H9 (cell line): ENCODE results near the gene TRPM2. TPM values are rescaled to one million over a fixed set of nuclear protein-coding genes. Genes with fewer than 3 reads are reported as not detected.
A peak's percentile ranks its signal among the peaks of the same experiment; 100 is the strongest.

Experiments
- DNase-seq: peaks from one replicate; pipeline ENCODE4 v3.0.0-alpha.2; 2017
- H2AFZ ChIP-seq: one replicate; pipeline ENCODE4 v1.6.1; 2013; ENCODE audit warnings: mild to moderate bottlenecking, low read length, control low read depth, moderate library complexity
- H2AK5ac ChIP-seq: 2 replicates; pipeline ENCODE4 v1.6.1; 2013; ENCODE audit warnings: low read length, control low read depth, mixed read lengths; ENCODE audit not compliant: insufficient read length
- H2BK120ac ChIP-seq: one replicate; pipeline ENCODE4 v1.6.1; 2013; ENCODE audit warnings: low read depth, mild to moderate bottlenecking, low read length, control low read depth, inconsistent platforms; ENCODE audit not compliant: poor library complexity, severe bottlenecking
- H2BK12ac ChIP-seq: 2 replicates; pipeline ENCODE4 v1.6.1; 2013; ENCODE audit warnings: low read length, control low read depth, mixed read lengths, low read depth; ENCODE audit not compliant: insufficient read length
- H2BK15ac ChIP-seq: 2 replicates; pipeline ENCODE4 v1.6.1; 2013; ENCODE audit warnings: low read depth, low read length, control low read depth
- H2BK20ac ChIP-seq: one replicate; pipeline ENCODE4 v1.6.1; 2013; ENCODE audit warnings: low read depth, mild to moderate bottlenecking, low read length, control low read depth, inconsistent platforms; ENCODE audit not compliant: poor library complexity, severe bottlenecking
- H2BK5ac ChIP-seq: 2 replicates; pipeline ENCODE4 v1.6.1; 2013; ENCODE audit warnings: low read length, control low read depth, mixed read lengths; ENCODE audit not compliant: insufficient read length
- H3K14ac ChIP-seq: 2 replicates; pipeline ENCODE4 v1.6.1; 2013; ENCODE audit warnings: low read length, control low read depth; ENCODE audit not compliant: insufficient read depth
- H3K18ac ChIP-seq: 2 replicates; pipeline ENCODE4 v1.6.1; 2013; ENCODE audit warnings: low read depth, mild to moderate bottlenecking, mixed read lengths, low read length, control low read depth; ENCODE audit not compliant: insufficient read length
- H3K23ac ChIP-seq: 2 replicates; pipeline ENCODE4 v1.6.1; 2013; ENCODE audit warnings: low read length, control low read depth, mixed read lengths, low read depth; ENCODE audit not compliant: insufficient read length
- H3K23me2 ChIP-seq: 2 replicates; pipeline ENCODE4 v1.6.1; 2013; ENCODE audit warnings: low read depth, mild to moderate bottlenecking, mixed read lengths, low read length, control low read depth; ENCODE audit not compliant: insufficient read length, poor library complexity, severe bottlenecking
- H3K27ac ChIP-seq: 2 replicates; pipeline ENCODE4 v1.5.1; 2013; ENCODE audit warnings: low read length, control low read depth, mixed read lengths, low read depth; ENCODE audit not compliant: insufficient read length
- H3K27me3 ChIP-seq: 2 replicates; pipeline ENCODE4 v1.6.1; 2013; ENCODE audit warnings: low read length, control low read depth, inconsistent platforms; ENCODE audit not compliant: insufficient read depth
- H3K4ac ChIP-seq: 2 replicates; pipeline ENCODE4 v1.6.1; 2013; ENCODE audit warnings: low read depth, mild to moderate bottlenecking, control low read depth, inconsistent platforms, low read length, moderate library complexity
- H3K4me1 ChIP-seq: 2 replicates; pipeline ENCODE4 v1.6.1; 2013; ENCODE audit warnings: low read length, control low read depth, inconsistent platforms; ENCODE audit not compliant: insufficient read depth
- H3K4me2 ChIP-seq: 2 replicates; pipeline ENCODE4 v1.6.1; 2013; ENCODE audit warnings: low read length, control low read depth, mixed read lengths; ENCODE audit not compliant: insufficient read length, insufficient read depth
- H3K56ac ChIP-seq: 2 replicates; pipeline ENCODE4 v1.6.1; 2013; ENCODE audit warnings: low read depth, mild to moderate bottlenecking, mixed read lengths, low read length, control low read depth; ENCODE audit not compliant: insufficient read length
- H3K79me1 ChIP-seq: 2 replicates; pipeline ENCODE4 v1.6.1; 2013; ENCODE audit warnings: low read depth, mild to moderate bottlenecking, moderate library complexity, low read length, control low read depth, inconsistent platforms; ENCODE audit not compliant: insufficient read depth, poor library complexity, severe bottlenecking
- H3K79me2 ChIP-seq: 2 replicates; pipeline ENCODE4 v1.6.1; 2013; ENCODE audit warnings: low read length, control low read depth, inconsistent platforms; ENCODE audit not compliant: insufficient read depth
- H3K9ac ChIP-seq: 2 replicates; pipeline ENCODE4 v1.6.1; 2013; ENCODE audit warnings: low read length, control low read depth, mixed read lengths; ENCODE audit not compliant: insufficient read length; ENCODE audit errors: extremely low read depth
- H3K9me3 ChIP-seq: one replicate; pipeline ENCODE4 v1.6.1; 2013; ENCODE audit warnings: low read depth, low read length, inconsistent platforms; ENCODE audit not compliant: control insufficient read depth
- H3T11ph ChIP-seq: one replicate; pipeline ENCODE4 v1.6.1; 2013; ENCODE audit warnings: mild to moderate bottlenecking, low read length, control low read depth, inconsistent platforms
- H4K20me1 ChIP-seq: one replicate; pipeline ENCODE4 v1.6.1; 2013; ENCODE audit not compliant: control insufficient read depth, insufficient read length, insufficient read depth
- H4K5ac ChIP-seq: 2 replicates; pipeline ENCODE4 v1.6.1; 2013; ENCODE audit warnings: low read depth, mild to moderate bottlenecking, mixed read lengths, low read length, control low read depth; ENCODE audit not compliant: insufficient read length
- H4K8ac ChIP-seq: replicated peaks from 2 replicates; pipeline ENCODE4 v1.6.1; 2013; ENCODE audit warnings: low read length, control low read depth, mixed read lengths, low read depth; ENCODE audit not compliant: insufficient read length
- H4K91ac ChIP-seq: 2 replicates; pipeline ENCODE4 v1.6.1; 2013; ENCODE audit warnings: low read depth, mild to moderate bottlenecking, moderate library complexity, mixed read lengths, low read length, control low read depth; ENCODE audit not compliant: insufficient read length
- H3K27ac Mint-ChIP-seq, 3 experiments: 2 replicates in 2 of 3; 3 replicates in 1 of 3; pipeline ENCODE4 v1.8.0; 2020 to 2021; ENCODE audit warnings: mixed read lengths in 3 of 3, mild to moderate bottlenecking in 1 of 3, moderate library complexity in 1 of 3
- H3K27me3 Mint-ChIP-seq: 2 replicates; pipeline ENCODE4 v1.8.0; 2021; ENCODE audit warnings: low read depth, mild to moderate bottlenecking, moderate library complexity, mixed read lengths
- H3K36me3 Mint-ChIP-seq, 3 experiments: 2 replicates in 2 of 3; 3 replicates in 1 of 3; pipeline ENCODE4 v1.8.0; 2020 to 2021; ENCODE audit warnings: low read depth in 3 of 3, mixed read lengths in 3 of 3; ENCODE audit not compliant: insufficient read depth in 1 of 3
- H3K4me1 Mint-ChIP-seq, 2 experiments: 2 replicates each; pipeline ENCODE4 v1.8.0; 2020; ENCODE audit warnings: mixed read lengths in 2 of 2
- H3K4me3 Mint-ChIP-seq, 2 experiments: 2 replicates in 1 of 2; 3 replicates in 1 of 2; pipeline ENCODE4 v1.8.0; 2020 to 2021; ENCODE audit warnings: mild to moderate bottlenecking in 2 of 2, mixed read lengths in 2 of 2, moderate library complexity in 1 of 2
- H3K9me3 Mint-ChIP-seq, 2 experiments: 2 replicates in 1 of 2; 3 replicates in 1 of 2; pipeline ENCODE4 v1.8.0; 2020; ENCODE audit warnings: mild to moderate bottlenecking in 2 of 2, mixed read lengths in 2 of 2, moderate library complexity in 1 of 2
- CTCF ChIP-seq: fragments of 200-600 bp; sonication (generic); conservative IDR thresholded peaks from 3 replicates; pipeline ENCODE4 v1.8.0; 2021; ENCODE audit warnings: antibody characterized with exemption, mild to moderate bottlenecking
- WGBS: extraction: QIAGEN DNeasy Blood & Tissue Kit; methylation state at CpG from one replicate; pipeline ENCODE4 v1.1.7; 2013; ENCODE audit warnings: missing lambda C conversion rate, low lambda C conversion rate, mixed read lengths; ENCODE audit not compliant: insufficient read length; ENCODE audit errors: extremely low coverage; 5-methylcytosine and 5-hydroxymethylcytosine counted together
- total RNA-seq: library from RNA; stranded (reverse); gene quantifications from 2 replicates; pipeline ENCODE4 v1.2.1, GENCODE V29; 2021

TRPM2 gene
- total RNA-seq, 1 experiment from 2014 or later = 0.68 TPM

- WGBS = no CpG with 5 or more reads among the region's 27 CpGs
- H3K4me1 Mint-ChIP-seq = peaks cover 3 to 6% of the 10 kb centered on the region in 2 experiments; a peak in 1 of 4 replicates
- H3K9me3 Mint-ChIP-seq = peaks cover 11 to 37% of the 10 kb centered on the region in 2 experiments
- no peak overlapping the region for H2AK5ac ChIP-seq
- H3K14ac ChIP-seq = no peak overlapping the region; the same call in 1 of the 2 replicates
- no peaks in the 10 kb centered on the region for H4K20me1 ChIP-seq
- no peak overlapping the region for H3K4me3 Mint-ChIP-seq
- H2BK120ac ChIP-seq = no peak overlapping the region
- H3K4ac ChIP-seq = no peak overlapping the region
- peaks cover 3% of the 10 kb centered on the region for H3K9me3 ChIP-seq
- no peak overlapping the region for H3K4me2 ChIP-seq
- no peak overlapping the region for H2BK5ac ChIP-seq
- no peak overlapping the region for H4K8ac ChIP-seq
- no peak overlapping the region for H4K5ac ChIP-seq
- no peak overlapping the region for H2BK20ac ChIP-seq
- no peaks in the 10 kb centered on the region; a peak in 2 of 7 replicates for H3K36me3 Mint-ChIP-seq
- H3T11ph ChIP-seq = no peak overlapping the region
- no peak overlapping the region for H3K27ac Mint-ChIP-seq
- H3K27me3 Mint-ChIP-seq = no peaks in the 10 kb centered on the region; the same call in 1 of the 2 replicates
- no peak overlapping the region for H3K23ac ChIP-seq
- H2BK15ac ChIP-seq = no peak overlapping the region
- H4K91ac ChIP-seq = no peak overlapping the region
- no peak overlapping the region for H3K27ac ChIP-seq
- DNase-seq = peak; percentile 22
- H3K9ac ChIP-seq = no peak overlapping the region
- H3K79me2 ChIP-seq = no peaks in the 10 kb centered on the region
- H2AFZ ChIP-seq = no peak overlapping the region
- H3K27me3 ChIP-seq = no peaks in the 10 kb centered on the region
- no peak for TF ChIP-seq CTCF
- no peaks in the 10 kb centered on the region for H3K4me1 ChIP-seq
- H3K23me2 ChIP-seq = no peaks in the 10 kb centered on the region
- no peaks in the 10 kb centered on the region for H3K79me1 ChIP-seq
- H3K56ac ChIP-seq = no peak overlapping the region
- no peak overlapping the region for H2BK12ac ChIP-seq
- no peak overlapping the region for H3K18ac ChIP-seq
Observed at GRCh38 chr21:44413566-44414290, 60.3 kb downstream of the TRPM2 start.
